HG03060 (cell line): ENCODE results near the gene GRAP2.

Source experiments
- ATAC-seq: cut with Tn5 transposase; IDR thresholded peaks from one replicate; pipeline ENCODE4 v1.9.1; 2021; ENCODE audit warnings: low read depth, moderate number of reproducible peaks; ENCODE audit not compliant: unreplicated experiment

Gene GRAP2

DNA sequence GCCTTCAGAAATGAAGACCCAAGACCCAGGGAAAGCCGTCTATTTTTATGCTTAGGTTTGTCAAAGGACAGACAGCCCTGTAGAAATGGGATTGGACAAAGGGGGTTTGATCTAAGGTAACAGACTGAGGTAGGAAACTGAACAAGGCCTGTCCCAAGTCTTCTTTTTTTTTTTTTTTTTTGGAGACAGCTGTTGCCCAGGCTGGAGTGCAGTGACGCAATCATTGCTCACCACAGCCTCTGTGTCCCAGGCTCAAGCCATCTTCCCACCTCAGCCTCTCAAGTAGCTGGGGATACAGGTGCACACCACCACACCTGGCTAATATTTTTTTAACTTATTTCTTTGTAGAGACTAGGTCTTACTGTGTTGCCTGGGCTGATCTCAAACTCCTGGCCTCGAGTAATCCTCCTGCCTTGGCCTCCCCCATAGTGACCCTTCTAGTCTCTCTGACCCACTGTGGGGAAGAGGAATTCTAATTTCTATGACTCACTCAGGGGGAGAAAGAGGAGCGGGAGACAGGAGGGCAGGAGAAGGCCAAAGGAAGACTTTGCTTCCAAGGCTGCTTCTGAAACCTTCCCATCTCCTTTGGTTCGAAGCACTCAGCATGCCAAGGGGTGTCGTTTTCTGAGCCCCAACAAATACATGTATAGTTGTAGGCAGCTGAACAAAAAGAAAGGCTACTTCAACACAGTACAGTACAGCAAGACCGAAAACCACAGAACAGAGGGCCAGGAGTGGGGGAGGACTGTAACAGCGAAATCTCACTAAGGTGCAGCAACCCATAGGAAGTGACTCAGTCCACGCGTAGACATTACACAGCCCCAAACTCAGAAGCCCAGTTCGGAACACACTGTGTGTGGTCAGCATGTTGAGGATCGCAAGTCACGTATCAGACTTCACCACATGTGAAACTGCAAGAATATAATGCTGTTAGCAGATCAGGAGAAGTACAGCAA lies 60.2 kb downstream of the GRAP2 start:
- peak; percentile 66 for ATAC-seq

DNA sequence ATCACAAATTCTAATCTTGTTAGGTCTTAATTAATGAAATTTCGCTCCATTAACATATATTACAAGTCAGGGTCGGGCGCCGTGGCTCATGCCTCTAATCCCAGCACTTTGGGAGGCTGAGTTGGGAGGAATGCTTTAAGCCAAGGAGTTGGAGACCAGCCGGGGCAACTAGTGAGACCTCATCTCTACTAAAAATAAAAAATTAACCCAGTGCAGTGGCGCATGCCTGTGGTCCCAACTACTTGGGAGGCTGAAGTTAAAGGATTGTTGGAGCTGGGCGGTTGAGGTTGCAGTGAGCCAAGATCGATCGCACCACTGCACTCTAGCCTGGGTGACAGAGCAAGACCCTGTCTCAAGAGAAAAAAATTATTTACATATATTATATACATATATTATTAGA lies 61.2 kb downstream of the GRAP2 start:
- ATAC-seq = no peak

DNA sequence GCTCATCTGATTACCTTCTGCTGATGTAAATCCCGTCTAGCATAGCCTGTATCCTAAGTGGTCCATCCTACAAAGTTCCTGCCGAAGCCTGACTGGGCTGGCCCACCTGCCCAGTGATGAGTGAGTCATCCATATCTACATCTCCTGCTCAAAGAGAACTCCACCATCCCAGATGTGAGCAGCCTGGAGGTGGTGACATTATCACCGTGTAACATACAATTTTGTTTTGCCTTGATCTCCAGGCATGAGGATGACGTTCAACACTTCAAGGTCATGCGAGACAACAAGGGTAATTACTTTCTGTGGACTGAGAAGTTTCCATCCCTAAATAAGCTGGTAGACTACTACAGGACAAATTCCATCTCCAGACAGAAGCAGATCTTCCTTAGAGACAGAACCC lies 64.9 kb downstream of the GRAP2 start:
- ATAC-seq = no peak

DNA sequence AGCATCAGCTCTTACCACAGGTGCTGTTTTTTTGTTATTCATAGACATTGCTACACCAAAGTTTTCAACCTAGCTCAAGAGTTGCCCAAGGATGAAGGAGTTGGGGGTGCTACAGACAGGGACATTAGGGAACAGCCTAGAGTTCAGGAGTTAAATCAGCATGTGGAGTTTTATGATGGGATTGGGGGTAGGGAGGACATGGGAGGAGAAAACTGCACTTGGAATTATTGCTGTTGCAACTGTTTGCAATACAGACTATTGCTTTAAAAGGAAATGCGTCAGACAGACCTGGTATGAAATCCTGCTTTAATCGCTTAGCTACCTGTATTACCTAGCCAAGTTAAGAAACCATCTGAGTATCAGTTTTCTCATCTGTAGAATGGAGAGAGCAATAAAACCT lies 65.6 kb downstream of the GRAP2 start:
- ATAC-seq = no peak

DNA sequence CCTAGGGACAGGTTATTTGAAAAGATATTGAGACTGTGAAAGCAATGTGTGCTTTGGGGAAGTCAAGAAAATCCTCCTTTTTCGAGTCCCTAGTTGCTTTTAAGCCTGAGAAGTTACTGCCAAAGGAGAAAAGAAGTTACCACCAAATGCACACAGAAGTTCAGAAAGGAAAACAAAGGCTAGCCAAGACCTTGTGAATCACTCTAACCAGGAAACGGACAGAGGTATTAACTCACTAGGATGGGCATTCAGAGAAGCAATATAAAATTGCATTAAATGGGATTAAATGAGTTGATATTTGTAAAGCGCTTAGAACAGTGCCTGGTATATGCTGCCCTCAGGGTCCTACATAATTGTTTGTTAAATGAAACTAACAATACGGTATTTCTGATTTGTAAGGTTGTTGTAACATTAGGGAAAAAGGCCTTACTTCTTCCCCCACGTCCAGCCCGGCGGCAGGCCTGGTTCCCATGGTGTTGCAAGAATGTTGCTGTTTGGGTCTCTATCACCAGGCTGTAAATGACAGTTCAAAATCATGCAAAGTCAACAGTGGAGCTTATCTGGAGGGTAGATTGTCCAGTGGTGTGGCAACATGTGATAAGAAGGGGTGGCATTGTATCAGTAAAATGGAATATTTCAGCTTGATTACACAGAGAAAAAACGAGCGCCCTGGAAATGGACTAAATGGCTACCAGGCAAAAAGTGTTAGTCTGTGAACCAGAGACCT lies 66.4 kb downstream of the GRAP2 start:
- no peak for ATAC-seq

DNA sequence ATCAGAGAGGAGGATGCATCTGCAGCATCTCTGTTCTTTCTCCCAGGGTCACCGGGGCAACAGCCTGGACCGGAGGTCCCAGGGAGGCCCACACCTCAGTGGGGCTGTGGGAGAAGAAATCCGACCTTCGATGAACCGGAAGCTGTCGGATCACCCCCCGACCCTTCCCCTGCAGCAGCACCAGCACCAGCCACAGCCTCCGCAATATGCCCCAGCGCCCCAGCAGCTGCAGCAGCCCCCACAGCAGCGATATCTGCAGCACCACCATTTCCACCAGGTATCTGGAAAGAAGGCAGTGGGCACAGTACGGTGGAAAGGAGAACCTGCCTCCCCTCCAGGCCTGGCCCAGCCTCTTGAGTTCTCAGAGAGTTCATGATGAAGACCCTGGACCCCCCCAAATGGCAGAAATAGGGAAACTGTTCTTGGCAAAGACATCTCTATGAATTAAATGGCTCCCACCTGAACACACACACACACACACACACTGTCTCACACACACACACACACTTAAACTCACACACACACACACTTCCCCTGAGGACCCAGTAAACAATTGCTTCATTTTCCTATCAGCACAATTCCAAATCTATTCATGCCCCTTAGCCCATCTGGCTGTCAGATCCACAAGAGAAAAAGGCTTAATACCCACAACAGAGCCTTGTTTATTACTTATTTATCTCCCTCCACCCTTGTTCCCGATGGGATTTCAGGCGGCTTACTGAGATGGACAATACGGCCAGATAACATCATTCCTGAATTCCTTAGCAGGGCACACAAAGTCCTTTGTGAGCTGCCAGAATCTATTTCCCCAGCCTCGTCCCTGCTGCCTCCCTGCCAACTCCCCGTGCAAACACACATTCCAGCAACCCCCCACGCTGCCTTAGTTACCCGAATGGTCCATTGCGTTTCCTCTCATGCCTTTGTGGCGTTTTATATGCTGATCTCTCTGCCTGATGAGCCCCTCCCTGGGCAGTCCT lies 67.4 kb downstream of the GRAP2 start:
- no peak for ATAC-seq

DNA sequence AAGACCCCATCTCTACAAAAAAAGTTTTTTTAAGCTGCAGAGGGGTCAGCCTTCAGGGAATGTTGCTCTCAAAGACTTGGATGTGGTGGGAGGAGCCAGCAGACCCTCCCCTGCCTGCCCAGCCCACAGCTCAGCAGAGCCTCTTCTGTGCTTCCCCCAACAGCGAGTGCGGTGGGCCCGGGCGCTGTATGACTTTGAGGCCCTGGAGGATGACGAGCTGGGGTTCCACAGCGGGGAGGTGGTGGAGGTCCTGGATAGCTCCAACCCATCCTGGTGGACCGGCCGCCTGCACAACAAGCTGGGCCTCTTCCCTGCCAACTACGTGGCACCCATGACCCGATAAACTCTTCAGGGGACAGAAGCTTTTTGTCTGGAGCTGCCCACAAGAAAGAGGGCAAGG lies 69.9 kb downstream of the GRAP2 start:
- ATAC-seq = no peak

DNA sequence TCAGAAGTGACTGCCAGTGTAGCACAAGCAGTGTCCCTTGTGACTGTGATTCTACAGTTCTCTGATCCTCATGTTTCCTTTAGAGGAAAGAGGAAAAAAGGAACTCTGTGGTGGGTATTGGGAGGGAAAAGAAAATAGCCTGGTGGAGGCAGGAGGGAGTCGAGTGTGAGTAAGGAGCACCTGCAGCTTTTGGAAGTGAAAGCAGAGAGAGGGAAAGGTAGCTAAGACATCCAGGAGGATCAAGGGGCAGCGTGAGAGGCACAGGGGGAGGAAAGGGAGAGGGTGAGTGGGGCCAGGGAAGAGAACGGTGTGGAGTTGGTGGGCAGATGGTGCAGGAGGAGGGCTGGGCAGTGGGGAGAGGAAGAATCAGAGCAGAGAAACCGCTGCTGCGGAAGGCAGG lies 71.8 kb downstream of the GRAP2 start:
- no peak for ATAC-seq

DNA sequence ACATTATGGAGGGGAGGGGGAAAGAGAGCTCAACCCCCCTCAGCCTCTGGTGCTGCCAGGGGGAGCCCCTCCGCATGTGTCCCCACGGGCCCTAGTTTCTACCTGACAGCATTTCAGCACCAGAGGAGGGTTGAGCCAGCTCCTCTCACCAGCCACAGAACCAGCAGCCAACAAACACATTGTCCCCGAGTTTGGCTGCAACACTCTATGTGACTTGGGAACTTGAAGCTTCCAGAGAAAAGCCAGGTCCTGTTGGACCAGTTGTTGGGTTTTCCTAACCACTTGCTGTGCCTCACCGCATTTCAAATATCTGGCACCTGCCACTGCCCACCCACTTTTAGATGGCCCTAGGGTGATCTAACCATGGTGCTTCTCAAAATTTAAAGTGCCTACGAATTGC lies 72.8 kb downstream of the GRAP2 start:
- no peak for ATAC-seq

DNA sequence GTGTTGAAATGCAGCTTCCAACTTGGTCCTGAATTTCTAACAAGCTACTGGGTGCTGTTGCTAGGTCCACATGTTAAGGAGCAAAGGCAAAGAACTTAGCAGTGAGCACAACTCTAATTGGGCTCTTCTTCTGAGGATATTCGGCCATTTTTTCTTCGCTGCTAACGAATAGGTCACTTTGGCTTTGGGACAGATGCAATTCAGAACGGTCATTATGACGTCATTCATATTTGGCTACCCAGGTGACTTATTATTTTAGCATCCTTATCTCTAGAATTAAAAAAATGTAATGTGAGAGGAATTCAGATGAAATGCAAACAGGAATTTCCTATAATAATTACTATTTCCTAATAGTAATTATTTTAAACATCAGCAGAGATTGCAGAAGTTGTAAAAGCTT lies 73.2 kb downstream of the GRAP2 start:
- no peak for ATAC-seq

DNA sequence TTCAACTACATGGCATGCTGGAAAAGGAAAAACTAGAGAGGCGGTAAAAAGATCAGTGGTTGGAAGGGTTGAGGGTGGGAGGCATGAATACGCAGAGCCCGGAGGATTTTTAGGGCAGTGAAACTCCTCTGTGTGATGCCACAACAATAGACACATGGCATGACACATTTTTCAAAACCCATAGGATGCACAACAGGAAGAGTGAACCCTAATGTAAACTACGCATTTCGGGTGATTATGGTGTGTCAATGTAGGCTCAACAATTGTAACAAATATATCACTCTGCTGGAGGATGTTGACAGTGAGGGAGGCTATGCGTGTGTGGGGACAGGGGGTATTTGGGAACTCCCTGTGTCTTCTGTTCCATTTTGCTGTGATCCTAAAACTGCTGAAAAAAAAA lies 78.2 kb downstream of the GRAP2 start:
- ATAC-seq = no peak

DNA sequence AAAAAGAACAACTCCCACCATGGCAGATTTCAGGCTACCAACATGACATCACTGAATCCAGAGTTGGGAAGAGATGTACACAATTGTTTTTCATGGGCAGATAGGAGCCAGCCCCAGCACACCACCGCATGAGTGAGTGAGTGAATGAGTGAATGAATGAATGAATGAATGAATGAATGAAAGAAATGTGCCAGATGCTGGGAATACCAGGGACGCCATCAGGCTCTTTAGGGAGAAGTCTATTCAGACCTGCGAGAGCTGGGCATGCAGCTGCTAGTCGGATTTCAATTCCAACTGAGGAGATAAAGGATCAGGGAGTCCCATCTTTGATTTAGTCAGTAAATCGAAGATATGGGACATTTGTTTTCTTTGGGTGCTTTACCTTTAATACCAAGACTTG lies 78.6 kb downstream of the GRAP2 start:
- no peak for ATAC-seq

DNA sequence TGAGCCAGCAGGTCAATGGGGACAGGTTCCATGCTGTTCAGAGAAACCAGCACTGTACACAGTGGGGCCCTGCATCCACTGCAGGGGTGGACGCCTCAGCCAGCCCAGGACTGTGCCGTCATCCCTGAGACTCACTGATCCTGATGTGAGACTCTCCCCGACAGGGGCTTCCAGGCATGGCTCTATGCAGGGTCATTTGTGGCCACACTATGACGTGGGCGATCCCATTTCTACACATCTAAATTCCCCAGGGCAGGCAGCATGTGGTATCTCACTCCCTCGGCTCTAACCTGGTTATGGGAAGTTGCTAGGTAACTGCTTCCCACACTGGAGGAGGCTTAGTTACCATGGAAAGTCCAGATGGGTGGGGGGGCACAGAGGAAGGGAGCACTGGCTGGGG lies 79.7 kb downstream of the GRAP2 start:
- no peak for ATAC-seq

DNA sequence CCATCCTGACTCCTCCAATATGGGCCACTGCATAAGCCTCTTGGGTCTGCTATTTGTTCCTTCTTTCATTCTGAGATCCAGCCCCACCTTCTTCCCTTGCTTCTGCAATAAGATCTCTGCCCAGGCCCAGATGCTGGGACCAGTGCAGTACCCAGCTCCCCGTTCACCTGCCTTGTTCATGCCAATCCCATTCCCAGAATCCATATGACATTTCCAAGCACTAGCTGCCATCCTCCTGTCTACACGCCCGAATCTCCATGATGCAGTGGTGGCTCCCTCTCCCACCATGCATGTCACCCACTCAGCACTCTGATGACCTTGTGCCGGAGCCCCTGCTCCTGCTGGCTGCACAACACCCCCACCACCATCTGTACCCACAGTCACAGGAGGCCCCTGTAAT lies 82.5 kb downstream of the GRAP2 start:
- no peak for ATAC-seq

DNA sequence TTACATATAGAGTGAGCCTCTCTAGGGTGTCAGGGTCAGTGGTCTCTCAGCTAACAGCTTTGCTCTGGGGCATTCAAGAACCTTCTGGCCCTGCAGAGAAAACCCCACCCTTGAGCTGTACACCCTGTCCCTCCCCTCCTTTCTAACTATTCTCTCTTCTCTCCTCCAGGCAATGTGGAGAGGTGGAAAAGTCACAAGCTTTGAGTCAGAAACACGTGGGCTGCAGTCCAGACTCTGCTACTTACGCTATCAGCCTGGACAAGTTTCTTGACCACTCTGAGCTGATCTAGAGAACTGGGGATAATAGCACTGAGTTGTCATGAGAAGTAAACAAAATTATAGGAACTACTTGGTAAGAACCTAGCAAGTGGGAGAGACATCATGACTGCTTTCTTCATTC lies 83.1 kb downstream of the GRAP2 start:
- ATAC-seq = no peak

DNA sequence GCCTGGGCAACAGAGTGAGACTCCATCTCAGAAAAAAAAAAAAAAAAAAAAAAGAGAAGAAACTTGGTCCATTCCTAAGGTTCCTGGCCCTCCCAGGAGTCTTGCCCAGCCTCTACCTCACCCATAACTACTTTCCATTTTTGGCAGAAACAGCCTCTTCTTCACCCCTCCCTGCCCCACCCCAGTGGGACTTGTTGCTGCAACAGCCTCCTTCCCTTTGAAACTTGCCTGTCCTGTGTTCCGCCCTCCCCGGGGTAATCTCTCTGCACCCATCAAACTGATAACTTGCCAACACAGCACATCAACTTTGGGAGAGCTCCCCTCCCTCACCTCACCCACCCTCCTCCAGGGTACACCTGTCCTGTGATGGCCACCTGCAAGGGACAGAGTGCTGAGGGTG lies 83.9 kb downstream of the GRAP2 start:
- no peak for ATAC-seq

DNA sequence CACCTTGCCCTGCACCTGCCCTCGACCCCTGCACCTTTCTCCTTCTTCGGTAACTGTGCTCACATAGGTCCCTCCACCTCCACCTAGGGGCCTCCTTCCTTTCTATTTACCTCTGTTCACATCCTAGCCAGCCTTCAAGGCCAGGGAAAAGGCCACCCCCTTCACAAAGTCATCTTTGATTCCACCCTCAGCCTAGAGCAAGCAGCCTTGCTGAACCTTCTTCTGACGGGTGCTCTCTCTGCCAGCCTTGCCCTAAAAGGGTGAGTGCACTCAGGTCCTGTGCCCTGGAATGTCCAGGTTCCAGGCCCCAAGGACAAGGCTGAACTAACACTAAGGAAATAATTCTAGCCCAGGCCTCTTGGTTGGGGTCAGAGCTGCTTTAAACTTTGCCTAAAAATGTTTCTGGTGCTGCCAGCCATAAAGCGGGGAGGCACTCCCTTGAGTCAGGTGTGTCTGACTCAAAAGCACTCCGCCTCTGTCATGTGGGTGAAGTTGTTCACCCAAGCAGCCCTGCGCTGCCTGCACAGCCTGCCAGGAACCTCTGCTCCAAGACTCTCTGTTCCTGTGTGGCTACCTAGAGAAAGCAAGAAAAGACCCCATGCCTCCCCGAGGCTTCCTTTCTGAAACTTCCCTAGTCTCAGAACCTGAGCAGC lies 84.6 kb downstream of the GRAP2 start:
- no peak for ATAC-seq

DNA sequence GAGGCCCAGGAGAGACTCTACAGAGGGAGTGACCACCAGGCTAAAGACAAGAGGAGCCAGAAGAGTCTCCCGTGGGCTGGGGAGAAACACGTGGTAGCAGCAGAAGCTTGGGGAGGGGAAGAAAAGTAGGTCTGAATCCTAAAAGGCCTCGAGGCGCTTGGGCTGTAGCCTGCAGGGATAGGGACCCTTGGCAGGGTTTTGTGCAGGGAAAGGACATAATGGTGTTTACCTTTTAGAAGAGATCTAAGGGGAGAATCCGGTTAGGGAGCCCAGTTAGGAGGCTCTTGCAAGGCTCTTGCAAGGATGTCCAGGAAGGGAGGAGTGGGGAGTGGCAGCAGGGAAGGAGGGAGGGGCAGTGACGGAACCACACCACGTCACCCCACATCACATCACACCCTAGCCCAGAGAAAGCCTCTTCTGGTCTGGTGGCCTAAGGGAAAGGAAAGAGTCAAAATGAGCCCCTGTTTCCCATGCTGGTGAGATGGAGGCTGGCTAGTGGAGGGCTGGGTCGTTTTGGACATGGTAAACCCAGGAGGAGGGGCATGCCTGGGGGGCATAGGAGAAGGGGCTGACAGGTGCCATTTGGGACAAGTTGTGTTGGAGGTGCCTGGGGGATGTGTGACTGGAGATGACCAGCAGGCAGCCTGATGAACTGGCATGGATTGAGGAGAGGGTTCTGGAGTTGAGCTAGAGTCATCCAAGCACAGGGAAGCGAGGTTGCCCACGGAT lies 87.7 kb downstream of the GRAP2 start:
- no peak for ATAC-seq

DNA sequence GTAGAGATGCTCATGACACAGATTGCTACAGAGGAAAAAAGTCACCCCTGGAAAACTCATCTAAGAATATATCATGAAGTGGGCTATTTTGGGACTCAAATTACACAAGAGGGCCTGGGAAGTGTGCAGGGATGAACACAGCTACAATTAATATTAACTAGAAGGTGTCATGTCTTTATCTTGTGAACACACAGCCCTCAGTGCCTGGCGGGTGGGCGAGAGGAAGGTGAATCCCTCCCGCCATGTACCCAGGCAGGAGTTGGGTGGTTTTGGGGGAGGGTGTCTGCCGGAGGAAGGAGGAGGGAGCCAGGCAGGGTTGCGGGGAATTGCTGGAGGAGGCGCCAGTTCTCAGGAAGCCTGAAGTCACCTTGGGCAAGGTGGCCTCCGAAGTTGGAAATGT lies 88.7 kb downstream of the GRAP2 start:
- no peak for ATAC-seq

DNA sequence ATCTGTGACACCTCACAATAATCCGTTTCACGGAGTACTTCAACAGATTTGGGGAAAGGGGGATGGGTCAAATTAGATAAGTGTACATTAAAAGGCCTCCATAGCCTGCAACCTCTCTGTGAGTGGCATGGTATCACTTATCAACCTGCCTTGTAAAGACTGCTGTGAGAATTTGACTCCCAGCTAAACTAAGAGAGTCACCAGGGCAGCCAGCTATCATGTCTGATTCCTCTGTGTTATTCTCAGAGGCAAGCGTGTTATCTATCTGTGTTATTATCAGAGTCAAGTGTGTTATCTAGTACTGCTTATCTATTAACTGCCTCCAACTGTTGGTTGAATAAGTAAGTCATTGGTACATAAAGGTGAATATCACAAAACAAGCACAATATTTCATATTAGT lies 89.8 kb downstream of the GRAP2 start:
- no peak for ATAC-seq
